ENCODE data around the gene CEP164.

DNA sequence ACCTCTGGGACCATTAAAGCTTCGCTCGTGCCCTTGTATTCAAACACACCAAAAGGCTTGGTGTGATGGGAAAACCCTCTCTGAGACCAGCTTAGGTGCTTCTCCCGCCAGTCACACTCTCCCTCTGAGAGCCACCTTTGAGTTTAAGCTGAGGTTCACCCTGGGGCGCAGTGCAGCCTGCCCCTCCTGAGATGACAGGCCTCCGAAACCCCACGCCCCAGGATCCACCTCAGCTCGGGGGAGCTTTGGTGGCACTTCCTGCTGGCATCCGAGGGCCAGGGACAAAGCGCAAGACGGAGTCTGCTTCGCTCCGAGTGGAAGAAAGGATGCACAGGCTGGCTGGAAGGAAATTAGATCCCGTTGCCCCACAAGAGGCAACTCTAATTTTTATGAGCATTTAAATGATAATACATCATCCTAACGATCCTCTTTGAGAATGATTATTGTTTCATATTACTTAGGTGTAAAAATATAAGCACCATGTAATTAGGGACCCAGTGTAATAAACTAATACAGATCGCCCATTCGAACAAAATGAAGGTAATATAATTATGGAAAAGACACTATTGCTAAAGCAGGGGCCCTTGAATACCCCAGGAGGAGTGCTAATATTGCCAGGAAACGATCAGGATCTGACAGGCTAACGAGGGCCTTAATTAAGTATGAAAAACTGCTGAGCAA is 134.7 kb downstream of the CEP164 start:
- no peak for TF ChIP-seq POLR2AphosphoS5 (IDR thresholded peaks at IDR 0.05; ENCODE audit: low read depth, low read length)
- TF ChIP-seq JUND (IDR thresholded peaks at IDR 0.05) = no peak
- TF ChIP-seq POLR2A (IDR thresholded peaks at IDR 0.05; ENCODE audit: borderline replicate concordance, extremely low read depth, insufficient read depth, insufficient read length) = no peak
- TF ChIP-seq CEBPB (IDR thresholded peaks at IDR 0.05; ENCODE audit: low read depth) = no peak
- TF ChIP-seq, protein P1, sequence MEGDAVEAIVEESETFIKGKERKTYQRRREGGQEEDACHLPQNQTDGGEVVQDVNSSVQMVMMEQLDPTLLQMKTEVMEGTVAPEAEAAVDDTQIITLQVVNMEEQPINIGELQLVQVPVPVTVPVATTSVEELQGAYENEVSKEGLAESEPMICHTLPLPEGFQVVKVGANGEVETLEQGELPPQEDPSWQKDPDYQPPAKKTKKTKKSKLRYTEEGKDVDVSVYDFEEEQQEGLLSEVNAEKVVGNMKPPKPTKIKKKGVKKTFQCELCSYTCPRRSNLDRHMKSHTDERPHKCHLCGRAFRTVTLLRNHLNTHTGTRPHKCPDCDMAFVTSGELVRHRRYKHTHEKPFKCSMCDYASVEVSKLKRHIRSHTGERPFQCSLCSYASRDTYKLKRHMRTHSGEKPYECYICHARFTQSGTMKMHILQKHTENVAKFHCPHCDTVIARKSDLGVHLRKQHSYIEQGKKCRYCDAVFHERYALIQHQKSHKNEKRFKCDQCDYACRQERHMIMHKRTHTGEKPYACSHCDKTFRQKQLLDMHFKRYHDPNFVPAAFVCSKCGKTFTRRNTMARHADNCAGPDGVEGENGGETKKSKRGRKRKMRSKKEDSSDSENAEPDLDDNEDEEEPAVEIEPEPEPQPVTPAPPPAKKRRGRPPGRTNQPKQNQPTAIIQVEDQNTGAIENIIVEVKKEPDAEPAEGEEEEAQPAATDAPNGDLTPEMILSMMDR (IDR thresholded peaks at IDR 0.05 in 2 of 3, conservative IDR thresholded peaks at IDR 0.05 in 1 of 3; ENCODE audit: borderline replicate concordance in 1 of 3, insufficient read depth in 1 of 3, low read depth in 2 of 3, low read length in 2 of 3) = no peak
